Left ventricle myocardium inferior (tissue), 1 donor: Measurements from ENCODE around the gene MCC. TPM values are rescaled to one million over a fixed set of nuclear protein-coding genes. Genes with fewer than 3 reads are reported as not detected.

Experiments used
- DNase-seq: peaks from one replicate; pipeline ENCODE4 v3.0.0-alpha.2; 2020
- H3K27ac ChIP-seq: fragments of 200-600 bp; replicated peaks from 2 replicates; pipeline ENCODE4 v1.8.0; 2021
- H3K27me3 ChIP-seq: fragments of 200-600 bp; 2 replicates; pipeline ENCODE4 v1.8.0; 2021; ENCODE audit warnings: low read depth
- H3K36me3 ChIP-seq: fragments of 200-600 bp; 2 replicates; pipeline ENCODE4 v1.8.0; 2021
- H3K4me1 ChIP-seq: fragments of 200-600 bp; 2 replicates; pipeline ENCODE4 v1.8.0; 2021
- H3K4me3 ChIP-seq: fragments of 200-600 bp; 2 replicates; pipeline ENCODE4 v1.8.0; 2021; ENCODE audit warnings: mild to moderate bottlenecking, moderate library complexity
- H3K9me3 ChIP-seq: fragments of 200-600 bp; replicated peaks from 2 replicates; pipeline ENCODE4 v1.8.0; 2021
- CTCF ChIP-seq: fragments of 200-600 bp; IDR thresholded peaks from 2 replicates; pipeline ENCODE4 v1.8.0; 2021; ENCODE audit warnings: antibody characterized with exemption, mild to moderate bottlenecking, borderline replicate concordance
- intact Hi-C: fragments of 100-400 bp; cut with micrococcal nuclease; formaldehyde crosslinking; loops from one replicate; pipeline ENCODE4 v1.11.0; 2022
- total RNA-seq: library from RNA; stranded (reverse); fragmentation: NEBNext Ultra II Directional; extraction: Animal tissue kit (Norgen Biotek cat#: 25700); gene quantifications from one replicate; pipeline ENCODE4 v1.2.1, GENCODE V29; 2021
- donor health status: DM: no; HTN: yes; CAD: no; lungs with severe emphysema.

MCC gene
- total RNA-seq, 1 donor from 2014 or later: 31.6 TPM

GRCh38 chr5:113507601-113508000 is 19.3 kb upstream of the MCC start:
- no peak for DNase-seq
- no peaks in the 10 kb centered on the region for H3K36me3 ChIP-seq
- intact Hi-C loops: no loop called here

GRCh38 chr5:113505181-113505580 is 16.9 kb upstream of the MCC start:
- no peak for TF ChIP-seq CTCF
- Histone ChIP-seq H3K9me3 (no peaks in the 10 kb centered on the region), H3K27me3 (peaks cover 4% of the 10 kb centered on the region), H3K4me3 (no peak overlapping the region), H3K27ac (no peak overlapping the region), H3K36me3 (no peaks in the 10 kb centered on the region), H3K4me1 (no peaks in the 10 kb centered on the region)
- no peak for DNase-seq
- intact Hi-C loops: no loop called here

More at GRCh38 chr5:113507601-113508000, 19.3 kb upstream of the MCC start:
- H3K4me3 ChIP-seq: no peak overlapping the region
- H3K4me1 ChIP-seq: no peaks in the 10 kb centered on the region
- peaks cover 4% of the 10 kb centered on the region for H3K27me3 ChIP-seq
- H3K27ac ChIP-seq: no peak overlapping the region
- no peaks in the 10 kb centered on the region for H3K9me3 ChIP-seq
- TF ChIP-seq CTCF: no peak

- intact Hi-C loops: no loop called here
- H3K36me3 ChIP-seq: no peaks in the 10 kb centered on the region
- H3K4me3 ChIP-seq: no peak overlapping the region
- H3K4me1 ChIP-seq: no peaks in the 10 kb centered on the region
- no peak overlapping the region for H3K27ac ChIP-seq
- peaks cover 4% of the 10 kb centered on the region for H3K27me3 ChIP-seq
- DNase-seq: no peak
- no peak for TF ChIP-seq CTCF
- no peaks in the 10 kb centered on the region for H3K9me3 ChIP-seq
Measured at GRCh38 chr5:113503146-113503545, 14.9 kb upstream of the MCC start.

- no peak for TF ChIP-seq CTCF
- Histone ChIP-seq H3K36me3 (no peaks in the 10 kb centered on the region), H3K27ac (no peak overlapping the region), H3K9me3 (no peaks in the 10 kb centered on the region), H3K4me1 (no peaks in the 10 kb centered on the region), H3K4me3 (no peak overlapping the region), H3K27me3 (peaks cover 4% of the 10 kb centered on the region)
- intact Hi-C loops: no loop called here
- DNase-seq: no peak
Measured at GRCh38 chr5:113502073-113502472, 13.8 kb upstream of the MCC start.

- Histone ChIP-seq H3K36me3 (no peaks in the 10 kb centered on the region), H3K4me1 (no peaks in the 10 kb centered on the region), H3K4me3 (no peak overlapping the region), H3K27ac (no peak overlapping the region), H3K27me3 (peaks cover 12% of the 10 kb centered on the region), H3K9me3 (peaks cover 10% of the 10 kb centered on the region)
- no peak for DNase-seq
- intact Hi-C loops: no loop called here
- no peak for TF ChIP-seq CTCF
Measured at GRCh38 chr5:113495422-113495841, 7.2 kb upstream of the MCC start.

GRCh38 chr5:113493446-113493845 is 5.2 kb upstream of the MCC start:
- no peak for TF ChIP-seq CTCF
- intact Hi-C loops: no loop called here
- Histone ChIP-seq H3K27me3 (peaks cover 31% of the 10 kb centered on the region), H3K4me1 (peaks cover 7% of the 10 kb centered on the region), H3K9me3 (peaks cover 19% of the 10 kb centered on the region), H3K4me3 (no peak overlapping the region), H3K36me3 (no peaks in the 10 kb centered on the region), H3K27ac (no peak overlapping the region)
- DNase-seq: no peak
